HG03196 (cell line): ENCODE results near the gene DEF6.
A peak's percentile ranks its signal among the peaks of the same experiment; 100 is the strongest.

Experiments used
- ATAC-seq: cut with Tn5 transposase; IDR thresholded peaks from one replicate; pipeline ENCODE4 v1.9.1; 2021; ENCODE audit not compliant: unreplicated experiment

DEF6 gene

DNA sequence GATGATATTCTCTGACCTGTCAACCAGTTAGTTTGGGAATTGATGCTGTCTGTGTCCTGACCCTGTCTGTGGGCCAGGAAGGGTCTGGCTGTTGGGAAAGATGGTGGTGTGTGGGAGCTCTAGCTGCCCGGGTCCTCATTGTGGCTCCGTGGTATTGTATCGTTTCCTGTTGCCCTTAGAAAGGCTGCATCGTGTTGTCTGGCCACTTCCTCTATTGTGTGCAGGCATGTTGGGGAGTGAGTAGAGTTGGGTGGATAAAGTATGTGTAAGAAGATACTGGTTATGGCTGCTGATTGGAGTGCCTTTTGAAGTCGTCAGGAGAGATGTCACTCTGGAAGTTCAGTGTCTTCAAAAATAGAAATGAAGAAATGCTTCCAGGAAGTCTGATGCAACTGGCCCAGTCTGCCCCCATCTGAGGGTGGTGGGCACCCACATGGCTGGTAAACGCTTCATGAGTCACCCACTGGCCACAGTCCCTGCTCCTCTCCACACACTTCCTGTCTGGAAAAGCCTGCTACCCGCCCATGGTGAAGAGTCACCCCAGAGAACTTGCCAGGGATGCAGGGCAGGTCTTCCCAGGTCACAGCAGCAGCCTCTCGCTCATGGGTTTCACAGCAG lies 72.6 kb downstream of the DEF6 start:
- peak; percentile 56 for ATAC-seq

DNA sequence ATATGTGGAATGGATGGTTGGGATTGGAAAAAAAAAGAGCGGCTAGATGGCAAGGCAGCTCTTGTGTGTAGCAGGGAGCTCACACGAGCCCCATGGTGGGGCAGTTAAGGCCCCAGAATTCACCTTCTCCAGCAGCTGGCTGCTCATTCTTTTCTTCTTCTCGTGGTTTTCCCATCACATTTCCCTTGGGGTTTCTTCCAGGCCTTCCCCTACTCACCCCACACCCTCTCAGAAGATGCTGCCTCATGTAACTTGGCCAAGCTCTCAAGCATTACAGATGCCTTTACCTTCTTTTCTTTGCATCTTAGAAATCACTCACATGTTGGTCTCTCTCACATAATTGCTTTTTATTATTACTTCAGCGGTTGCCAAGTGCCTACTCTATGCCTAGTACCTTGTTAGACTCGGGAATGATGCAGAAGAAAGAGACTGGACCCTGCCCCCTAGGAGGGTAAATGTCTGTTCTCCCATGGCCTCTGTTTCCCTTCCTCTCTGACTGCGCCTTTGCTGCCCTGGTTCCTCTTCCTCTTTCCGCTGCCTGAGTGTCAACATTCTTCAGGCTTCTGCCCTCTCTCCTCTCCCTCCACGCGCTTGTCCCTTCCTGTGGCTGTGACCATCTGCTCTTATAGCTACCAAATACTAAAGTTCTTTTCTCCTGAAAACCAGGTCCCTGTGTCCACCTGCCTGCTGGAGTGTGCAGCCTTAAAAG lies 73.3 kb downstream of the DEF6 start:
- peak; percentile 27 for ATAC-seq
